TTC549 (cell line): ENCODE results near the gene ADORA1.

Source experiments
- FAIRE-seq: peaks from 2 replicates; lab custom pipeline; 2012; peaks lifted over from hg19 to GRCh38; lab: Jason Lieb, UNC

The ADORA1 gene

GRCh38 chr1:203159844-203160243, 32.3 kb downstream of the ADORA1 start:
- FAIRE-seq = no peak

GRCh38 chr1:203161175-203161574, 33.6 kb downstream of the ADORA1 start:
- FAIRE-seq = no peak

- no peak for FAIRE-seq
Observed at GRCh38 chr1:203161703-203162102, 34.2 kb downstream of the ADORA1 start.

GRCh38 chr1:203162403-203162802, 34.9 kb downstream of the ADORA1 start:
- FAIRE-seq = no peak

GRCh38 chr1:203163891-203164635, 36.5 kb downstream of the ADORA1 start:
- no peak for FAIRE-seq

GRCh38 chr1:203165101-203165799, 37.7 kb downstream of the ADORA1 start:
- no peak for FAIRE-seq

GRCh38 chr1:203165800-203166161, 38.3 kb downstream of the ADORA1 start:
- FAIRE-seq = no peak

GRCh38 chr1:203166192-203166940, 38.8 kb downstream of the ADORA1 start:
- no peak for FAIRE-seq

- FAIRE-seq = no peak
Observed at GRCh38 chr1:203167026-203167912, 39.7 kb downstream of the ADORA1 start.

GRCh38 chr1:203167913-203168200, 40.3 kb downstream of the ADORA1 start:
- no peak for FAIRE-seq

GRCh38 chr1:203168256-203168786, 40.8 kb downstream of the ADORA1 start:
- FAIRE-seq = no peak

GRCh38 chr1:203168991-203169390, 41.5 kb downstream of the ADORA1 start:
- no peak for FAIRE-seq

- FAIRE-seq = no peak
Observed at GRCh38 chr1:203169770-203170520, 42.4 kb downstream of the ADORA1 start.

GRCh38 chr1:203170625-203171330, 43.3 kb downstream of the ADORA1 start:
- no peak for FAIRE-seq

- FAIRE-seq = no peak
Observed at GRCh38 chr1:203171341-203172183, 44.0 kb downstream of the ADORA1 start.

GRCh38 chr1:203172184-203173010, 44.9 kb downstream of the ADORA1 start:
- FAIRE-seq = no peak

GRCh38 chr1:203173011-203173555, 45.6 kb downstream of the ADORA1 start:
- FAIRE-seq = no peak

- FAIRE-seq = no peak
Observed at GRCh38 chr1:203173566-203173965, 46.0 kb downstream of the ADORA1 start.
